ENCODE results near the gene CCL5. TPM values are rescaled to one million over a fixed set of nuclear protein-coding genes. Genes with fewer than 3 reads are reported as not detected.

CCL5 gene
- total RNA-seq, 1 experiment from 2014 or later = 7.0 TPM

GRCh38 chr17:35891269-35891668 lies 11.1 kb upstream of the CCL5 start:
- Mint-ChIP-seq H3K4me3 (ENCODE audit: low read depth, unreplicated experiment) (no peak overlapping the region), H3K27ac (ENCODE audit: unreplicated experiment) (no peak overlapping the region), H3K9me3 (ENCODE audit: low read depth, unreplicated experiment) (no peaks in the 10 kb centered on the region), H3K4me1 (ENCODE audit: low read depth, unreplicated experiment) (peaks cover 14% of the 10 kb centered on the region), H3K27me3 (ENCODE audit: unreplicated experiment) (no peaks in the 10 kb centered on the region), H3K36me3 (ENCODE audit: insufficient read depth, unreplicated experiment) (peaks cover 6% of the 10 kb centered on the region)
- no peak for DNase-seq
- no TSS peak for BruUV-seq (replicated peaks)
- CTCF ChIA-PET = interaction anchor here (0.6 kb wide), 1 partner anchor 9 kb away, joined by 3 read pairs; no protein-coding TSS in a partner anchor
- intact Hi-C loops (cut with micrococcal nuclease; ENCODE audit: unreplicated experiment) = no loop called here
- TF ChIP-seq CTCF (IDR thresholded peaks at IDR 0.05; ENCODE audit: unreplicated experiment) = no peak

DNA sequence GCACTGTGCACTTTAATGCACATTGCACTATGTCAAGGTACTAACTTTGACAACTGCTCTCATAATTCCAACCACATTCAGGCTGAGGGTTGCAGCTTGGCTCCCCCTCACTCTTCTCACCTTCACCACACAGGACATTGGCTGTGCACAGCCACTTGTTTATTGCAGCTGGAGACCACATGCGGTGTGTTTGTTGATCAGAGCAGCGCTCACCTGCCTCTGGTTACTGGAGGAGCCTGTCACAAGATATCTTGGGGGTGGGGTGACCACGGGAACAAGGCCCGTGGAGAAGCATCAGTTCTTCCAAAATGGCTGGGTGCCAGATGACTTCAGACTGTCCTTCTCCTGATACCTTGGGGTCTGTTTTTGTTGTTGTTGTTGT lies 10.6 kb upstream of the CCL5 start:
- Mint-ChIP-seq H3K36me3 (ENCODE audit: insufficient read depth, unreplicated experiment) (peaks cover 6% of the 10 kb centered on the region), H3K4me3 (ENCODE audit: low read depth, unreplicated experiment) (no peak overlapping the region), H3K4me1 (ENCODE audit: low read depth, unreplicated experiment) (peaks cover 14% of the 10 kb centered on the region), H3K27me3 (ENCODE audit: unreplicated experiment) (no peaks in the 10 kb centered on the region), H3K27ac (ENCODE audit: unreplicated experiment) (no peak overlapping the region), H3K9me3 (ENCODE audit: low read depth, unreplicated experiment) (no peaks in the 10 kb centered on the region)
- TF ChIP-seq CTCF (IDR thresholded peaks at IDR 0.05; ENCODE audit: unreplicated experiment) = no peak
- BruUV-seq (replicated peaks) = no TSS peak
- no peak for DNase-seq
- intact Hi-C loops (cut with micrococcal nuclease; ENCODE audit: unreplicated experiment) = no loop called here
- CTCF ChIA-PET = interaction anchor here (0.8 kb wide), 1 partner anchor 36 kb away, joined by 4 read pairs; no protein-coding TSS in a partner anchor

DNA sequence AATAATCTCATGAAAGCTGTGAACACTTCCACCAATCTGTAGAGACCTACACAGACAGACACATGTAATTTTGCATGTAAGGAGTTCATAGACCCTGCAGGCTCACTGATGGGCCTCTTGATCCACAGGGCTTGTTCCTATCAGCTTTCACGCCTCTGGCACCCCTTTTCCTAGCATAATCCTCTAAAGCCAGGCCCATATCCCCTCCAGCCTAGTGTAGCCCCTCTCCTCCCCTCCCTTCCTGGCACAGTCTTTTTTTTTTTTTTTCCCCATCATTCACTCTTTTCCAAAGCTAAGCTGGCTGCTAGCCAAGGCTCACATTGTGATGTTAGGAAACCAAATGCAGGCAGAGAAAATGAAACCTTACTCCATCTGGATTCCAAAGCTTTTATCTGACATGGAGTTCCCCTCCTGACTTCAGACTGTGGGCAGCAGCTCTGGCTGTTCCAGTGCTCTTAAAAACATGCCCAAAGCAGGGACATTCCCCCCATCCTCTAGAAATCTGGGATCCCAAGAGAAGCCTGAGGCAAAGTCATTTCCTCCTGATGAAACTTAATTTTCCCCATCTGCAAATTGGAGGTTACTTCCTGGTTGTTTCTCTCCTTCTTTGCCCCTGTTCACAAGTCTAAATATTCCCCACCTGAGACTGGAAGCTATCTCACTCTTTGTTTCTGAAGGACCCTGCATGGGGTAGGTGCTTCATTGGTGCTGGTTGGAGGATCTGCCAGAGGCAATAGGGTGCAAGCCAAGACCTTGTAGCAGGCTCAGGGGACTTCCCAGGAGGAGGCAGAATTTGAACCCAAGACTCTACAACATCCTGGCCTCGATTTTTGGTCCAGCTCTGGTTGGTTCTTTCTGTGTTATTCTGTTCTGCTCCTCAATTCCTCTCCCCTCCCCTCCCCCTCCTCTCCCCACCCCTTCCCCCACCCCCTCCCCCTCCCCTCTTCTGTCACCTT lies 9.9 kb upstream of the CCL5 start:
- no peaks in the 10 kb centered on the region for H3K9me3 Mint-ChIP-seq (ENCODE audit: low read depth, unreplicated experiment)
- no peak for TF ChIP-seq CTCF (IDR thresholded peaks at IDR 0.05; ENCODE audit: unreplicated experiment)
- no peaks in the 10 kb centered on the region for H3K27me3 Mint-ChIP-seq (ENCODE audit: unreplicated experiment)
- BruUV-seq (replicated peaks) = no TSS peak
- peak overlapping the region; percentile 54 for H3K27ac Mint-ChIP-seq (ENCODE audit: unreplicated experiment)
- H3K4me3 Mint-ChIP-seq (ENCODE audit: low read depth, unreplicated experiment) = no peak overlapping the region
- intact Hi-C loops (cut with micrococcal nuclease; ENCODE audit: unreplicated experiment) = no loop called here
- peaks cover 14% of the 10 kb centered on the region for H3K4me1 Mint-ChIP-seq (ENCODE audit: low read depth, unreplicated experiment)
- peaks cover 6% of the 10 kb centered on the region for H3K36me3 Mint-ChIP-seq (ENCODE audit: insufficient read depth, unreplicated experiment)
- CTCF ChIA-PET = interaction anchor here (0.8 kb wide), 1 partner anchor 37 kb away, joined by 4 read pairs; no protein-coding TSS in a partner anchor
- peak; percentile 13 for DNase-seq

DNA sequence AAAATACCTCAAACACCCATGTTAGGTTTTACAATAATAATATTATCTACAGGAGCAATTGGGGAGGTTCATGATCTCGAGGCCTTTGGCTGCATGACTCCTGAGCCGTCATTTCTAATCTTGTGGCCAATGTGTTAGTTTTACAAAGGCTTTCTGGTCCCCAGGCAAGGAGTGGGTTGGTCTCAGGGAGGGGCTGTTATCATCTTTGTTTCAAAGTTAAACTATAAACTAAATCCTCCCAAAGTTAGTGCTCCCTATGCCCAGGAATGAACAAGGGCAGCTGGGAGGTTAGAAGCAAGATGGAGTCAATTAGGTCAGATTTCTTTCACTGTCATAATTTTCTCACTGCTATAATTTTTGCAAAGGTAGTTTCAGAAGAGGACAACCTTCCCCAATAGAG lies 9.1 kb upstream of the CCL5 start:
- intact Hi-C loops (cut with micrococcal nuclease; ENCODE audit: unreplicated experiment) = no loop called here
- H3K36me3 Mint-ChIP-seq (ENCODE audit: insufficient read depth, unreplicated experiment) = peaks cover 6% of the 10 kb centered on the region
- H3K27me3 Mint-ChIP-seq (ENCODE audit: unreplicated experiment) = no peaks in the 10 kb centered on the region
- BruUV-seq (replicated peaks) = no TSS peak
- CTCF ChIA-PET = interaction anchor here (0.6 kb wide), 1 partner anchor 9 kb away, joined by 4 read pairs; no protein-coding TSS in a partner anchor
- no peaks in the 10 kb centered on the region for H3K9me3 Mint-ChIP-seq (ENCODE audit: low read depth, unreplicated experiment)
- H3K4me3 Mint-ChIP-seq (ENCODE audit: low read depth, unreplicated experiment) = no peak overlapping the region
- H3K27ac Mint-ChIP-seq (ENCODE audit: unreplicated experiment) = no peak overlapping the region
- peaks cover 14% of the 10 kb centered on the region for H3K4me1 Mint-ChIP-seq (ENCODE audit: low read depth, unreplicated experiment)
- TF ChIP-seq CTCF (IDR thresholded peaks at IDR 0.05; ENCODE audit: unreplicated experiment) = no peak
- DNase-seq = no peak
